ENCODE data around the gene SALL3.

GRCh38 chr18:78972385-78972918, 7.2 kb upstream of the SALL3 start:
- TF ChIP-seq POLR2A (IDR thresholded peaks at IDR 0.05) (no peak), CTCF (IDR thresholded peaks at IDR 0.05) (no peak), POLR2AphosphoS5 (IDR thresholded peaks at IDR 0.05) (no peak)
